Activated naive CD8-positive, alpha-beta T cell (primary cell): ENCODE results near the gene CDH23.

ENCODE experiments used
- H3K27ac Mint-ChIP-seq: one replicate; pipeline ENCODE4 v1.8.0; 2021; ENCODE audit warnings: mixed read lengths
- H3K27me3 Mint-ChIP-seq: one replicate; pipeline ENCODE4 v1.8.0; 2021; ENCODE audit warnings: mixed read lengths
- H3K36me3 Mint-ChIP-seq: one replicate; pipeline ENCODE4 v1.8.0; 2021; ENCODE audit warnings: mixed read lengths
- H3K4me1 Mint-ChIP-seq: one replicate; pipeline ENCODE4 v1.8.0; 2021; ENCODE audit warnings: low read depth, mixed read lengths
- H3K4me3 Mint-ChIP-seq: one replicate; pipeline ENCODE4 v1.8.0; 2021; ENCODE audit warnings: mild to moderate bottlenecking, mixed read lengths
- H3K9me3 Mint-ChIP-seq: one replicate; pipeline ENCODE4 v1.8.0; 2021; ENCODE audit warnings: low read depth, mixed read lengths

Gene CDH23

GRCh38 chr10:71529207-71529827, 132.6 kb downstream of the CDH23 start:
- H3K27me3 Mint-ChIP-seq, result no peaks in the 10 kb centered on the region
- H3K9me3 Mint-ChIP-seq, result no peaks in the 10 kb centered on the region
- H3K4me1 Mint-ChIP-seq, result peaks cover 13% of the 10 kb centered on the region
- H3K36me3 Mint-ChIP-seq, result no peaks in the 10 kb centered on the region
- no peak overlapping the region for H3K27ac Mint-ChIP-seq
- H3K4me3 Mint-ChIP-seq, result no peak overlapping the region

GRCh38 chr10:71530781-71531180, 134.1 kb downstream of the CDH23 start:
- Mint-ChIP-seq H3K9me3 (no peaks in the 10 kb centered on the region), H3K36me3 (no peaks in the 10 kb centered on the region), H3K4me1 (peaks cover 13% of the 10 kb centered on the region), H3K27me3 (no peaks in the 10 kb centered on the region), H3K27ac (no peak overlapping the region), H3K4me3 (no peak overlapping the region)

- peaks cover 17% of the 10 kb centered on the region for H3K4me1 Mint-ChIP-seq
- H3K36me3 Mint-ChIP-seq, result no peaks in the 10 kb centered on the region
- no peaks in the 10 kb centered on the region for H3K27me3 Mint-ChIP-seq
- peak overlapping the region; percentile 46 for H3K4me3 Mint-ChIP-seq
- H3K27ac Mint-ChIP-seq, result peak overlapping the region; percentile 83
- H3K9me3 Mint-ChIP-seq, result no peaks in the 10 kb centered on the region
Observed at GRCh38 chr10:71531485-71532446, 135.0 kb downstream of the CDH23 start.

- H3K27me3 Mint-ChIP-seq, result no peaks in the 10 kb centered on the region
- no peaks in the 10 kb centered on the region for H3K9me3 Mint-ChIP-seq
- no peak overlapping the region for H3K4me3 Mint-ChIP-seq
- no peak overlapping the region for H3K27ac Mint-ChIP-seq
- no peaks in the 10 kb centered on the region for H3K36me3 Mint-ChIP-seq
- H3K4me1 Mint-ChIP-seq, result peaks cover 17% of the 10 kb centered on the region
Observed at GRCh38 chr10:71532878-71533277, 136.2 kb downstream of the CDH23 start.

- H3K27me3 Mint-ChIP-seq, result no peaks in the 10 kb centered on the region
- peaks cover 17% of the 10 kb centered on the region for H3K4me1 Mint-ChIP-seq
- no peaks in the 10 kb centered on the region for H3K9me3 Mint-ChIP-seq
- H3K36me3 Mint-ChIP-seq, result no peaks in the 10 kb centered on the region
- no peak overlapping the region for H3K27ac Mint-ChIP-seq
- no peak overlapping the region for H3K4me3 Mint-ChIP-seq
Observed at GRCh38 chr10:71533936-71534335, 137.2 kb downstream of the CDH23 start.

GRCh38 chr10:71534568-71535194, 138.0 kb downstream of the CDH23 start:
- H3K9me3 Mint-ChIP-seq, result no peaks in the 10 kb centered on the region
- no peak overlapping the region for H3K27ac Mint-ChIP-seq
- H3K27me3 Mint-ChIP-seq, result no peaks in the 10 kb centered on the region
- no peak overlapping the region for H3K4me3 Mint-ChIP-seq
- peaks cover 17% of the 10 kb centered on the region for H3K4me1 Mint-ChIP-seq
- no peaks in the 10 kb centered on the region for H3K36me3 Mint-ChIP-seq

- Mint-ChIP-seq H3K9me3 (no peaks in the 10 kb centered on the region), H3K4me3 (no peak overlapping the region), H3K27me3 (no peaks in the 10 kb centered on the region), H3K36me3 (no peaks in the 10 kb centered on the region), H3K27ac (peak overlapping the region; percentile 42), H3K4me1 (peaks cover 15% of the 10 kb centered on the region)
Observed at GRCh38 chr10:71536332-71536731, 139.6 kb downstream of the CDH23 start.

GRCh38 chr10:71537125-71537524, 140.4 kb downstream of the CDH23 start:
- H3K4me1 Mint-ChIP-seq, result peaks cover 7% of the 10 kb centered on the region
- H3K36me3 Mint-ChIP-seq, result no peaks in the 10 kb centered on the region
- H3K27me3 Mint-ChIP-seq, result no peaks in the 10 kb centered on the region

GRCh38 chr10:71537681-71538080, 141.0 kb downstream of the CDH23 start:
- H3K27me3 Mint-ChIP-seq, result no peaks in the 10 kb centered on the region
- peaks cover 6% of the 10 kb centered on the region for H3K4me1 Mint-ChIP-seq
- H3K36me3 Mint-ChIP-seq, result no peaks in the 10 kb centered on the region

More at GRCh38 chr10:71537125-71537524, 140.4 kb downstream of the CDH23 start:
- no peak overlapping the region for H3K27ac Mint-ChIP-seq
- H3K9me3 Mint-ChIP-seq, result no peaks in the 10 kb centered on the region
- no peak overlapping the region for H3K4me3 Mint-ChIP-seq

GRCh38 chr10:71538608-71539260, 142.0 kb downstream of the CDH23 start:
- Mint-ChIP-seq H3K4me3 (no peak overlapping the region), H3K36me3 (no peaks in the 10 kb centered on the region), H3K27me3 (no peaks in the 10 kb centered on the region), H3K4me1 (peaks cover 4% of the 10 kb centered on the region), H3K9me3 (no peaks in the 10 kb centered on the region), H3K27ac (no peak overlapping the region)

More at GRCh38 chr10:71537681-71538080, 141.0 kb downstream of the CDH23 start:
- Mint-ChIP-seq H3K27ac (no peak overlapping the region), H3K9me3 (no peaks in the 10 kb centered on the region), H3K4me3 (no peak overlapping the region)

GRCh38 chr10:71539442-71540118, 142.9 kb downstream of the CDH23 start:
- peaks cover 4% of the 10 kb centered on the region for H3K4me1 Mint-ChIP-seq
- H3K9me3 Mint-ChIP-seq, result no peaks in the 10 kb centered on the region
- H3K27me3 Mint-ChIP-seq, result no peaks in the 10 kb centered on the region
- H3K36me3 Mint-ChIP-seq, result no peaks in the 10 kb centered on the region
- H3K27ac Mint-ChIP-seq, result no peak overlapping the region
- H3K4me3 Mint-ChIP-seq, result no peak overlapping the region

GRCh38 chr10:71542478-71542877, 145.8 kb downstream of the CDH23 start:
- Mint-ChIP-seq H3K27ac (no peak overlapping the region), H3K4me3 (no peak overlapping the region), H3K4me1 (no peaks in the 10 kb centered on the region), H3K36me3 (no peaks in the 10 kb centered on the region), H3K27me3 (no peaks in the 10 kb centered on the region), H3K9me3 (no peaks in the 10 kb centered on the region)

GRCh38 chr10:71543608-71544170, 147.0 kb downstream of the CDH23 start:
- no peaks in the 10 kb centered on the region for H3K4me1 Mint-ChIP-seq
- H3K27ac Mint-ChIP-seq, result no peak overlapping the region
- H3K36me3 Mint-ChIP-seq, result no peaks in the 10 kb centered on the region
- no peaks in the 10 kb centered on the region for H3K27me3 Mint-ChIP-seq
- no peak overlapping the region for H3K4me3 Mint-ChIP-seq
- no peaks in the 10 kb centered on the region for H3K9me3 Mint-ChIP-seq

GRCh38 chr10:71545001-71545400, 148.3 kb downstream of the CDH23 start:
- no peak overlapping the region for H3K27ac Mint-ChIP-seq
- no peak overlapping the region for H3K4me3 Mint-ChIP-seq
- H3K9me3 Mint-ChIP-seq, result no peaks in the 10 kb centered on the region
- H3K27me3 Mint-ChIP-seq, result no peaks in the 10 kb centered on the region
- no peaks in the 10 kb centered on the region for H3K4me1 Mint-ChIP-seq
- no peaks in the 10 kb centered on the region for H3K36me3 Mint-ChIP-seq
